Right atrium auricular region (tissue), 2 donors: ENCODE results near the gene OSBPL6. TPM values are rescaled to one million over a fixed set of nuclear protein-coding genes. Genes with fewer than 3 reads are reported as not detected.

ENCODE experiments used
- DNase-seq: peaks from one replicate; pipeline ENCODE4 v3.0.0-alpha.2; 2019; ENCODE audit warnings: low spot score
- H3K27ac ChIP-seq, 2 donors: fragments of 200-600 bp; sonication (generic); 1 replicate in 1 of 2; 2 replicates in 1 of 2; pipeline ENCODE4 v1.5.1; 2016 to 2019
- H3K27me3 ChIP-seq, 2 donors: fragments of 200-600 bp; sonication (generic); one replicate each; pipeline versions ENCODE4 v1.5.1 to v1.6.0; 2017 to 2019
- H3K36me3 ChIP-seq: fragments of 200-600 bp; sonication (generic); one replicate; pipeline ENCODE4 v1.5.1; 2016
- H3K4me1 ChIP-seq, 2 donors: fragments of 200-600 bp; sonication (generic); one replicate each; pipeline versions ENCODE4 v1.5.1 to v1.6.0; 2017 to 2019
- H3K4me3 ChIP-seq, 2 donors: fragments of 200-600 bp; sonication (generic); 1 replicate in 1 of 2; 2 replicates in 1 of 2; pipeline ENCODE4 v1.5.1; 2017 to 2019; ENCODE audit warnings: mild to moderate bottlenecking in 1 of 2, moderate library complexity in 1 of 2
- H3K9me3 ChIP-seq, 2 donors: fragments of 200-600 bp; sonication (generic); one replicate each; pipeline ENCODE4 v1.5.1; 2019
- total RNA-seq, 2 donors: library from RNA; depleted of rRNA; stranded (reverse); fragments of >200 nt; gene quantifications; one replicate each; pipeline ENCODE4 v1.1.0, GENCODE V29; 2016
- TF ChIP-seq, protein P1 (sequence below), 2 donors: fragments of 200-600 bp; sonication (generic); IDR thresholded peaks; one replicate each; pipeline ENCODE4 v1.5.1; 2019; ENCODE audit warnings: antibody characterized with exemption in 2 of 2

OSBPL6 gene
- total RNA-seq, 2 donors from 2014 or later: 4.8 to 11.5 TPM

DNA sequence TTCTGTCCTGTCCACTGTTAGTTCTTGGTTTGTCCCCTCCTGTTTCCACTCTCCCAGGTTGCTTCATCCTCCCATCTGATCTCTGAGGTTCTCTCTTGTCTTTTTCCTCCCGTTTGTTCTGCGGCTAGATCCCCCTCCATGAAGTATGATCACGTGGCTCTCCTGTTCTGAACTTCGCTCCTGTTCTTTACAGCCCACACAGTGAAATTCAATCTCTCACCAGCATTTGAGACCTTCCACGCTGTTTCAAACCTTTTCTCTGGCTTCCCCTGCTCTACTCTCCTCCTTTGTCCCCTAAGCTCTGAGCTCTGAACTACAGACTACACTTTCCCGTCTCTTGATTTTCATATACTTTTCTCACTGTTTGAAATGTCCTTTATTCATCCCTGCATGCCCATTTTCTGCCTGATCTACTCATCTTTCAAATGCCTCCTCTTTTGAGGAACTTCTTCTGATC lies 83.5 kb downstream of the OSBPL6 start:
- Histone ChIP-seq H3K4me1 (peaks cover 0 to 19% of the 10 kb centered on the region in 2 donors), H3K36me3 (no peaks in the 10 kb centered on the region), H3K27me3 (no peaks in the 10 kb centered on the region), H3K9me3 (no peaks in the 10 kb centered on the region), H3K27ac (no peak overlapping the region), H3K4me3 (no peak overlapping the region)
- TF ChIP-seq, protein P1, sequence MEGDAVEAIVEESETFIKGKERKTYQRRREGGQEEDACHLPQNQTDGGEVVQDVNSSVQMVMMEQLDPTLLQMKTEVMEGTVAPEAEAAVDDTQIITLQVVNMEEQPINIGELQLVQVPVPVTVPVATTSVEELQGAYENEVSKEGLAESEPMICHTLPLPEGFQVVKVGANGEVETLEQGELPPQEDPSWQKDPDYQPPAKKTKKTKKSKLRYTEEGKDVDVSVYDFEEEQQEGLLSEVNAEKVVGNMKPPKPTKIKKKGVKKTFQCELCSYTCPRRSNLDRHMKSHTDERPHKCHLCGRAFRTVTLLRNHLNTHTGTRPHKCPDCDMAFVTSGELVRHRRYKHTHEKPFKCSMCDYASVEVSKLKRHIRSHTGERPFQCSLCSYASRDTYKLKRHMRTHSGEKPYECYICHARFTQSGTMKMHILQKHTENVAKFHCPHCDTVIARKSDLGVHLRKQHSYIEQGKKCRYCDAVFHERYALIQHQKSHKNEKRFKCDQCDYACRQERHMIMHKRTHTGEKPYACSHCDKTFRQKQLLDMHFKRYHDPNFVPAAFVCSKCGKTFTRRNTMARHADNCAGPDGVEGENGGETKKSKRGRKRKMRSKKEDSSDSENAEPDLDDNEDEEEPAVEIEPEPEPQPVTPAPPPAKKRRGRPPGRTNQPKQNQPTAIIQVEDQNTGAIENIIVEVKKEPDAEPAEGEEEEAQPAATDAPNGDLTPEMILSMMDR (IDR thresholded peaks at IDR 0.05): no peak
- DNase-seq: no peak

DNA sequence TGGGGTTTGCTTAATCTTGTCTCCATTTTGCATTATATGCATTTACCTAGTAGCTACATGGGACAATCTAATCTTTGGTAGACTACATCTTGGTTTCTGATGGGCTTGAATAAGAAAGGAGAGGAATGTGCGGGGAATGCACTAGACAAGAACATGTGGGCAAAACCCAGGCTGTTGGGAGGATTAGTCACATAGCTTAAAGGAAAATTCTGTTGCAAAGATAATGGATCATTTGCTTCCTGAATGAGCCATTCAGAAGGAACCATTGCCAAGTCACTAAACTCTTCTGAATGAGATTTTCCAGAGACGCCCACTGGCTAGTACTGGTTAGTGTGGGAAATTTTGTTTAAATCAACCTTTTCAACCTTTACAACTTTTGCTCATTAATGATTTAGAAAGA lies 84.8 kb downstream of the OSBPL6 start:
- Histone ChIP-seq H3K9me3 (no peaks in the 10 kb centered on the region), H3K4me1 (peaks cover 0 to 20% of the 10 kb centered on the region in 2 donors), H3K4me3 (no peak overlapping the region), H3K36me3 (no peaks in the 10 kb centered on the region), H3K27ac (no peak overlapping the region), H3K27me3 (no peaks in the 10 kb centered on the region)
- TF ChIP-seq, protein P1 (IDR thresholded peaks at IDR 0.05): no peak
- no peak for DNase-seq

DNA sequence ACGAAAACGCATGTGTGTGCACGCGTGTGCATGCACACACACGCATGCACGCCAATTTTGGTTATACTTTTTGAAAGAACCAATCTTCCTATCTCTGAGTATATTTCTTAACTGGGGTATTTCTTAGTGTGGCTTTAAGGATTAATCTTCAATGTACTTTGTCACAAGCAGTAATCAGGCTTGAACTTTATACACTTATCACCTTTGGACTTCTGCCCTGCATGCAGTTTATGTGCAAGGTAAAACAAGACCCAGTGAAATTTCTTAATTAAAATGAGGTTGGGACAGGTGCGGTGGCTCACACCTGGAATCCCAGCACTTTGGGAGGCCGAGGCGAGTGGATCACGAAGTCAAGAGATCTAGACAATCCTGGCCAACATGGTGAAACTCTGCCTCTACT lies 85.3 kb downstream of the OSBPL6 start:
- Histone ChIP-seq H3K27ac (no peak overlapping the region), H3K27me3 (no peaks in the 10 kb centered on the region)

DNA sequence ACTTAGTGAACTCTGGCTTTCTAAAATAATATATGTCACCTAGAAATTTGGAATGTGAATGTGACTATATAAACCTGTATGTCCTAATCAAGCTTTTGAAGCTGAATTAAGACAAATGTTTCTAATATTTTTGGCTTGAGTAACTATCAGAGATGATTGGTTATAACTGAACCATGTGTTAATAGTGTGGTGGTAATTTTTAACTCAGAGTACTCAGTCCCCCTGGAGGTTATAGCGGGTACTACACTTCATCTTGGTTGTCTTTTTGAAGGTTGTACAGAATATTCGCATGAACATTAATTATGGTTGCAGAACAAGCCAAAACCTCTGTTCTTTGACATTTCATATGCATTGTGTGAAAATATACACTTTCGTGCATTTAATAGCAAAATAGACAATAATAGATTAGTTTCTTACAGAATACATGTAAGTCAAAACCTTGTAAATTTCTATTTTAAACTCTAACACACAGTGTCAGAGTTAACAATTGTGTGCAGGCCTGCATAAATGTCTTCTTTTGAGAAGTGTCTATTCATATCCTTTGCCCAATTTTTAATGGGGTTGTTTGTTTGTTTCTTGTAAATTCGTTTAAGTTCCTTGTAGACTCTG lies 86.0 kb downstream of the OSBPL6 start:
- Histone ChIP-seq H3K36me3 (no peaks in the 10 kb centered on the region), H3K4me1 (peaks cover 0 to 20% of the 10 kb centered on the region in 2 donors), H3K9me3 (no peaks in the 10 kb centered on the region), H3K27ac (no peak overlapping the region), H3K27me3 (no peaks in the 10 kb centered on the region), H3K4me3 (no peak overlapping the region)
- no peak for DNase-seq
- TF ChIP-seq, protein P1 (IDR thresholded peaks at IDR 0.05): peak; percentile 58 to 88

More for the DNA sequence above, 85.3 kb downstream of the OSBPL6 start:
- DNase-seq: no peak
- H3K36me3 ChIP-seq: no peaks in the 10 kb centered on the region
- H3K9me3 ChIP-seq: no peaks in the 10 kb centered on the region
- TF ChIP-seq, protein P1 (IDR thresholded peaks at IDR 0.05): no peak
- H3K4me3 ChIP-seq: no peak overlapping the region
- peaks cover 0 to 20% of the 10 kb centered on the region in 2 donors for H3K4me1 ChIP-seq

DNA sequence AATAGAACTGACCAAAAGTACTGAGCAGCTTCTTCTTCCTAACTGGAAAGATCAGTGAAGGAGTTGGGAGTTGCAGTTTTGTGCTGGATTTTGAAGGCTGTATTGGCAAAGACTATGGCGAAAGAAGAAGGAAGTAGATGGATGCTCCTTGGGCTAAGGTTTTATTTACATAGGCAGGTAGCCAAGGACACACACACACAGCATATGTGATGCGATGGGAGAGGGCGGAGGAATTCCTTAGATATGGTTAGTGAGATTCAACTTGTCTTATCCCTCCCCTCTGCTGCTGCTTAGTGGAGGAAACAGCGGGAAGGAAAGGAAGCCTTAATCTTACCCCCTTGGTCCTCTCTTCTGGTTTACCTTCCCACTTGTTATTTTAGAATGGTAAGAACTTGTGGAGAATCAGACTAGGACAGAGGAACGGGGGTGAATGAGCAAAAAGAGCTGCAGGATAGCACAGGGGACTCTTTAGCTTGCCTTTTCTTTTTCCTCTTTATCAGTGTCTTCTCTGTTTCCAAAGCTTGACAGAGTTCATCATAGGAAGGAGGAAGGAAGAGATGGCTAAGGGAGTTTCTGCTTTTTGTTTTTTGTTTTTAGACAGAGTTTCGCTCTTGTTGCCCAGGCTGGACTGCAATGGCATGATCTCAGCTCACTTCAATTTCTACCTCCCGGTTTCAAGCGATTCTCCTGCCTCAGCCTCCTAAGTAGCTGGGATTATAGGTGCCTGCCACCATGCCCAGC lies 87.9 kb downstream of the OSBPL6 start:
- Histone ChIP-seq H3K27me3 (no peaks in the 10 kb centered on the region), H3K9me3 (no peaks in the 10 kb centered on the region), H3K27ac (no peak overlapping the region), H3K4me1 (peaks cover 0 to 20% of the 10 kb centered on the region in 2 donors), H3K36me3 (no peaks in the 10 kb centered on the region), H3K4me3 (no peak overlapping the region)
- DNase-seq: no peak
- TF ChIP-seq, protein P1 (IDR thresholded peaks at IDR 0.05): no peak
